ENCODE data around the gene ELAC2. TPM values are rescaled to one million over a fixed set of nuclear protein-coding genes. Genes with fewer than 3 reads are reported as not detected.
A peak's percentile ranks its signal among the peaks of the same experiment; 100 is the strongest.

The ELAC2 gene
- total RNA-seq, 5 donors from 2014 or later (not counting 1 experiment from before 2014, with no cell fraction given), result 62.5 to 71.6 (median 66.4) TPM

GRCh38 chr17:13025687-13026086 is 7.9 kb upstream of the ELAC2 start:
- Mint-ChIP-seq H3K9me3 (no peaks in the 10 kb centered on the region), H3K4me3 (no peak overlapping the region), H3K27ac (no peak overlapping the region), H3K27me3 (peaks cover 13 to 21% of the 10 kb centered on the region in 2 donors), H3K36me3 (no peaks in the 10 kb centered on the region), H3K4me1 (peaks cover 4 to 24% (median 10%) of the 10 kb centered on the region in 3 donors)
- CTCF ChIA-PET, result no interaction called here
- H3K4me3 ChIP-seq (ENCODE audit: control insufficient read depth in 1 of 2, extremely low read depth in 1 of 2, low read length in 1 of 2), result no peak overlapping the region
- no peaks in the 10 kb centered on the region for H3K36me3 ChIP-seq (ENCODE audit: control insufficient read depth in 2 of 2, extremely low read depth in 1 of 2, insufficient read depth in 1 of 2, low read length in 1 of 2)
- peaks cover 0 to 11% of the 10 kb centered on the region in 2 experiments for H3K27me3 ChIP-seq (replicated peaks in 1 of 2; ENCODE audit: control insufficient read depth in 2 of 2, extremely low read depth in 1 of 2, insufficient read depth in 2 of 2, low read length in 1 of 2)
- no peak overlapping the region for H3K27ac ChIP-seq (ENCODE audit: low read length)
- H3K4me1 ChIP-seq (ENCODE audit: control insufficient read depth in 1 of 2, extremely low read depth in 1 of 2, insufficient read depth in 2 of 2, low read length in 2 of 2), result peaks cover 0 to 7% of the 10 kb centered on the region in 2 experiments
- DNase-seq (no peak), ATAC-seq (replicated peaks in 1 of 4) (no peak)
- POLR2A ChIA-PET, result no interaction called here
- H3K9me3 ChIP-seq, result no peaks in the 10 kb centered on the region

GRCh38 chr17:13025258-13025627 is 7.4 kb upstream of the ELAC2 start:
- Histone ChIP-seq H3K36me3 (ENCODE audit: control insufficient read depth in 2 of 2, extremely low read depth in 1 of 2, insufficient read depth in 1 of 2, low read length in 1 of 2) (no peaks in the 10 kb centered on the region), H3K27ac (ENCODE audit: low read length) (no peak overlapping the region), H3K9me3 (no peaks in the 10 kb centered on the region), H3K4me1 (ENCODE audit: control insufficient read depth in 1 of 2, extremely low read depth in 1 of 2, insufficient read depth in 2 of 2, low read length in 2 of 2) (peaks cover 0 to 7% of the 10 kb centered on the region in 2 experiments), H3K27me3 (replicated peaks in 1 of 2; ENCODE audit: control insufficient read depth in 2 of 2, extremely low read depth in 1 of 2, insufficient read depth in 2 of 2, low read length in 1 of 2) (peaks cover 0 to 11% of the 10 kb centered on the region in 2 experiments), H3K4me3 (ENCODE audit: control insufficient read depth in 1 of 2, extremely low read depth in 1 of 2, low read length in 1 of 2) (no peak overlapping the region)
- Mint-ChIP-seq H3K27ac (no peak overlapping the region), H3K36me3 (no peaks in the 10 kb centered on the region), H3K27me3 (peaks cover 13 to 18% of the 10 kb centered on the region in 2 donors), H3K9me3 (no peaks in the 10 kb centered on the region), H3K4me1 (peaks cover 4 to 19% (median 6%) of the 10 kb centered on the region in 3 donors), H3K4me3 (no peak overlapping the region)
- WGBS (ENCODE audit: insufficient coverage), result 76% methylated on average over 4 of the region's 5 CpGs
- no peak for ATAC-seq (replicated peaks in 1 of 4)
- ChIA-PET CTCF (no interaction called here), POLR2A (no interaction called here)
- no peak for DNase-seq

- 36% methylated on average over 14 of the region's 19 CpGs for WGBS (ENCODE audit: insufficient coverage)
- Mint-ChIP-seq H3K4me1 (peaks cover 4 to 17% (median 6%) of the 10 kb centered on the region in 3 donors), H3K4me3 (peak overlapping the region; percentile 29 to 42 (median 40)), H3K36me3 (no peaks in the 10 kb centered on the region), H3K27me3 (peaks cover 13 to 17% of the 10 kb centered on the region in 2 donors), H3K27ac (no peak overlapping the region), H3K9me3 (no peaks in the 10 kb centered on the region)
- Histone ChIP-seq H3K9me3 (no peaks in the 10 kb centered on the region), H3K36me3 (ENCODE audit: control insufficient read depth in 2 of 2, extremely low read depth in 1 of 2, insufficient read depth in 1 of 2, low read length in 1 of 2) (no peaks in the 10 kb centered on the region), H3K4me3 (ENCODE audit: control insufficient read depth in 1 of 2, extremely low read depth in 1 of 2, low read length in 1 of 2) (no peak overlapping the region), H3K4me1 (ENCODE audit: control insufficient read depth in 1 of 2, extremely low read depth in 1 of 2, insufficient read depth in 2 of 2, low read length in 2 of 2) (peaks cover 0 to 7% of the 10 kb centered on the region in 2 experiments), H3K27me3 (replicated peaks in 1 of 2; ENCODE audit: control insufficient read depth in 2 of 2, extremely low read depth in 1 of 2, insufficient read depth in 2 of 2, low read length in 1 of 2) (peaks cover 0 to 11% of the 10 kb centered on the region in 2 experiments), H3K27ac (ENCODE audit: low read length) (no peak overlapping the region)
- ATAC-seq (replicated peaks in 1 of 4) (peak; percentile 92 to 99 (median 96)), DNase-seq (peak in 34 of 35 experiments; percentile 11 to 80 (median 46))
- POLR2A ChIA-PET, result no interaction called here
- CTCF ChIA-PET, result interaction anchor here in 1 of 2 donors (0.5 to 0.6 kb wide), 3 partner anchors 21 to 813 kb away, joined by 3 to 4 read pairs (median 4); no protein-coding TSS in a partner anchor
These were observed 6.9 kb upstream of the ELAC2 start for GRCh38 chr17:13024526-13025257.

- H3K4me3 Mint-ChIP-seq, result peak overlapping the region in 2 of 3 donors; percentile 40 to 42
- H3K4me1 Mint-ChIP-seq, result peaks cover 4 to 17% (median 6%) of the 10 kb centered on the region in 3 donors
- H3K4me3 ChIP-seq (ENCODE audit: control insufficient read depth in 1 of 2, extremely low read depth in 1 of 2, low read length in 1 of 2), result no peak overlapping the region
- WGBS (ENCODE audit: insufficient coverage), result no CpG with 5 or more reads among the region's 6 CpGs
- peaks cover 13 to 17% of the 10 kb centered on the region in 2 donors for H3K27me3 Mint-ChIP-seq
- H3K36me3 ChIP-seq (ENCODE audit: control insufficient read depth in 2 of 2, extremely low read depth in 1 of 2, insufficient read depth in 1 of 2, low read length in 1 of 2), result no peaks in the 10 kb centered on the region
- H3K4me1 ChIP-seq (ENCODE audit: control insufficient read depth in 1 of 2, extremely low read depth in 1 of 2, insufficient read depth in 2 of 2, low read length in 2 of 2), result peaks cover 0 to 7% of the 10 kb centered on the region in 2 experiments
- POLR2A ChIA-PET, result no interaction called here
- ATAC-seq (replicated peaks in 1 of 4), result peak in 2 of 4 experiments; percentile 7 to 26
- H3K27me3 ChIP-seq (replicated peaks in 1 of 2; ENCODE audit: control insufficient read depth in 2 of 2, extremely low read depth in 1 of 2, insufficient read depth in 2 of 2, low read length in 1 of 2), result peaks cover 0 to 11% of the 10 kb centered on the region in 2 experiments
- CTCF ChIA-PET, result no interaction called here
- no peaks in the 10 kb centered on the region for H3K9me3 ChIP-seq
- H3K27ac Mint-ChIP-seq, result no peak overlapping the region
- no peaks in the 10 kb centered on the region for H3K36me3 Mint-ChIP-seq
- no peaks in the 10 kb centered on the region for H3K9me3 Mint-ChIP-seq
- DNase-seq, result no peak
- no peak overlapping the region for H3K27ac ChIP-seq (ENCODE audit: low read length)
These were observed 6.2 kb upstream of the ELAC2 start for GRCh38 chr17:13024016-13024415.

GRCh38 chr17:13016881-13017654 is 759 bp downstream of the ELAC2 start:
- ChIA-PET CTCF (interaction anchor here (0.5 to 4.8 kb wide), 8 partner anchors 13 to 1285 kb away, joined by 3 to 93 read pairs (median 9); partner anchors contain the start of genes HS3ST3B1 (in 1 of the 2) and ZNF18 (in 1 of the 2)), POLR2A (interaction anchor here in 1 of 2 donors (1.2 to 1.6 kb wide), 3 partner anchors 8 to 1020 kb away, joined by 3 to 7 read pairs (median 6); partner anchors contain the start of gene ZNF18)
- H3K36me3 Mint-ChIP-seq, result peaks cover 35% of the 10 kb centered on the region
- H3K4me1 Mint-ChIP-seq, result peaks cover 31 to 40% (median 38%) of the 10 kb centered on the region in 3 donors
- H3K9me3 Mint-ChIP-seq, result no peaks in the 10 kb centered on the region
- 15% methylated on average over 13 of the region's 21 CpGs for WGBS (ENCODE audit: insufficient coverage)
- no peaks in the 10 kb centered on the region for H3K9me3 ChIP-seq
- peaks cover 9 to 41% of the 10 kb centered on the region in 2 donors for H3K36me3 ChIP-seq (ENCODE audit: control insufficient read depth in 2 of 2, extremely low read depth in 1 of 2, insufficient read depth in 1 of 2, low read length in 1 of 2)
- ATAC-seq (replicated peaks in 1 of 4) (no peak), DNase-seq (no peak)
- H3K27ac Mint-ChIP-seq, result peak overlapping the region; percentile 74 to 76
- H3K27ac ChIP-seq (ENCODE audit: low read length), result peak overlapping the region; percentile 54
- peak overlapping the region; percentile 88 to 94 for H3K4me3 ChIP-seq (ENCODE audit: control insufficient read depth in 1 of 2, extremely low read depth in 1 of 2, low read length in 1 of 2)
- H3K27me3 ChIP-seq (replicated peaks in 1 of 2; ENCODE audit: control insufficient read depth in 2 of 2, extremely low read depth in 1 of 2, insufficient read depth in 2 of 2, low read length in 1 of 2), result no peaks in the 10 kb centered on the region
- H3K27me3 Mint-ChIP-seq, result no peaks in the 10 kb centered on the region
- H3K4me1 ChIP-seq (ENCODE audit: control insufficient read depth in 1 of 2, extremely low read depth in 1 of 2, insufficient read depth in 2 of 2, low read length in 2 of 2), result peaks cover 5 to 23% of the 10 kb centered on the region in 2 experiments
- peak overlapping the region; percentile 95 to 97 (median 97) for H3K4me3 Mint-ChIP-seq

GRCh38 chr17:13014801-13015200 is 3.0 kb downstream of the ELAC2 start:
- ATAC-seq (replicated peaks in 1 of 4), result no peak
- H3K27ac ChIP-seq (ENCODE audit: low read length), result no peak overlapping the region
- no peak overlapping the region for H3K4me3 ChIP-seq (ENCODE audit: control insufficient read depth in 1 of 2, extremely low read depth in 1 of 2, low read length in 1 of 2)
- H3K4me1 ChIP-seq (ENCODE audit: control insufficient read depth in 1 of 2, extremely low read depth in 1 of 2, insufficient read depth in 2 of 2, low read length in 2 of 2), result peaks cover 5 to 23% of the 10 kb centered on the region in 2 experiments
- Mint-ChIP-seq H3K9me3 (no peaks in the 10 kb centered on the region), H3K27ac (peak overlapping the region in 1 of 2 donors; percentile 6), H3K27me3 (no peaks in the 10 kb centered on the region), H3K4me1 (peaks cover 34 to 40% (median 38%) of the 10 kb centered on the region in 3 donors), H3K36me3 (peaks cover 51% of the 10 kb centered on the region), H3K4me3 (peak overlapping the region in 1 of 3 donors; percentile 1)
- WGBS (ENCODE audit: insufficient coverage), result 98% methylated on average over 7 of the region's 7 CpGs
- ChIA-PET POLR2A (interaction anchor here in 1 of 2 donors (1.0 kb wide), 1 partner anchor 10 kb away, joined by 5 read pairs; no protein-coding TSS in a partner anchor), CTCF (interaction anchor here (1.6 to 1.8 kb wide), 2 partner anchors 15 to 16 kb away, joined by 5 to 7 read pairs; no protein-coding TSS in a partner anchor)
- H3K36me3 ChIP-seq (ENCODE audit: control insufficient read depth in 2 of 2, extremely low read depth in 1 of 2, insufficient read depth in 1 of 2, low read length in 1 of 2), result peaks cover 13 to 64% of the 10 kb centered on the region in 2 donors
- DNase-seq, result no peak
- H3K9me3 ChIP-seq, result no peaks in the 10 kb centered on the region
- no peaks in the 10 kb centered on the region for H3K27me3 ChIP-seq (replicated peaks in 1 of 2; ENCODE audit: control insufficient read depth in 2 of 2, extremely low read depth in 1 of 2, insufficient read depth in 2 of 2, low read length in 1 of 2)

Data from T-cell (primary cell).